Measurements from ENCODE around the gene ZNF319. TPM values are rescaled to one million over a fixed set of nuclear protein-coding genes. Genes with fewer than 3 reads are reported as not detected.

ZNF319 gene
- polyA plus RNA-seq, 1 donor (not counting 4 experiments of a cell fraction or from before 2014, with no cell fraction given), result 3.3 TPM

DNA sequence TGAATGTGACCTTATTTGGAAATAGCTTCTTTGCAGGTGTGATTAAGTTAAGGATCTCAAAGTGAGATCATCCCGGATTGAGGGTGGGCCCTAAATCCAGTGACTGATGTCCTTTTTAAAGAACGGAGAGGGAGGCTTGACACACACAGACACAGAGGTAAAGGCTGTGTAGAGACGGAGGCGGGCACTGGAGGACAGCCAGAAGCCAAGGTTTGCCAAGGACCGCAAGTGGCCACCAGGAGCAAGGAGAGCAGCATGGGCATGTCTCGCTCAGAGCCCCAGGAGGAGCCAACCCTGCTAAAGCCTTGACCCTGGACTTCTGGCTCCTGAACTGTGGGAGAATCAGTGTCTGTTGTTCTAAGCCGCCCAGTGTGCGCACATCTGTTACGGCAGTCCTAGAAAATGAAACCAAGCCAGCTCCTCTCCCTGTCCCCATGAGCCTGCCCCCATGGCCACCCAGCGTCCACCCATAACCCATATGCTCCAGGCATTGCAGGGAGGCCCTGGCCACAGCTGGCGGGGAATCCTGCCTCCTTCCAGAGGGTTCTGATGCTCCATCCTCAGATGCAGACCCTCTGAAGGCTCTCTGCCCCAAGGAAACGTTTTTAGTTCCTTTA is 44.8 kb downstream of the ZNF319 start:
- Histone ChIP-seq H3K27me3 (ENCODE audit: control insufficient read depth, extremely low read depth, insufficient read depth, low read length) (peaks cover 7% of the 10 kb centered on the region), H3K27ac (ENCODE audit: control insufficient read depth, insufficient read depth, low read length) (no peak overlapping the region), H3K36me3 (ENCODE audit: control insufficient read depth in 2 of 2, extremely low read depth in 1 of 2, insufficient read depth in 2 of 2, low read length in 2 of 2) (no peaks in the 10 kb centered on the region), H3K4me2 (ENCODE audit: control insufficient read depth, extremely low read depth, insufficient read depth, low read depth, low read length) (no peak overlapping the region), H3K9me1 (ENCODE audit: control insufficient read depth, extremely low read depth, insufficient read depth, low read length) (no peaks in the 10 kb centered on the region), H3K79me2 (ENCODE audit: control insufficient read depth, insufficient read depth, low read length) (no peaks in the 10 kb centered on the region), H3K4me3 (ENCODE audit: control insufficient read depth in 2 of 3, extremely low read depth in 1 of 3, insufficient read depth in 2 of 3, low read depth in 1 of 3, low read length in 3 of 3) (no peak overlapping the region), H2AFZ (ENCODE audit: control insufficient read depth, low read length) (no peak overlapping the region), H4K20me1 (ENCODE audit: control insufficient read depth, extremely low read depth, insufficient read depth, low read length) (no peaks in the 10 kb centered on the region), H3K4me1 (ENCODE audit: control insufficient read depth, extremely low read depth, insufficient read depth, low read length) (no peaks in the 10 kb centered on the region), H3K9ac (ENCODE audit: control insufficient read depth, extremely low read depth, insufficient read depth, low read length) (no peak overlapping the region), H3K9me3 (ENCODE audit: control insufficient read depth, low read depth, low read length) (no peaks in the 10 kb centered on the region)
- dilution Hi-C loops (cut with MboI; ENCODE audit: extremely low pct_ligation_motif_present, low sequenced_read_pairs), result no loop called here
- TF ChIP-seq EZH2 (IDR thresholded peaks at IDR 0.05; ENCODE audit: low read length), result no peak
- TF ChIP-seq, protein P1, sequence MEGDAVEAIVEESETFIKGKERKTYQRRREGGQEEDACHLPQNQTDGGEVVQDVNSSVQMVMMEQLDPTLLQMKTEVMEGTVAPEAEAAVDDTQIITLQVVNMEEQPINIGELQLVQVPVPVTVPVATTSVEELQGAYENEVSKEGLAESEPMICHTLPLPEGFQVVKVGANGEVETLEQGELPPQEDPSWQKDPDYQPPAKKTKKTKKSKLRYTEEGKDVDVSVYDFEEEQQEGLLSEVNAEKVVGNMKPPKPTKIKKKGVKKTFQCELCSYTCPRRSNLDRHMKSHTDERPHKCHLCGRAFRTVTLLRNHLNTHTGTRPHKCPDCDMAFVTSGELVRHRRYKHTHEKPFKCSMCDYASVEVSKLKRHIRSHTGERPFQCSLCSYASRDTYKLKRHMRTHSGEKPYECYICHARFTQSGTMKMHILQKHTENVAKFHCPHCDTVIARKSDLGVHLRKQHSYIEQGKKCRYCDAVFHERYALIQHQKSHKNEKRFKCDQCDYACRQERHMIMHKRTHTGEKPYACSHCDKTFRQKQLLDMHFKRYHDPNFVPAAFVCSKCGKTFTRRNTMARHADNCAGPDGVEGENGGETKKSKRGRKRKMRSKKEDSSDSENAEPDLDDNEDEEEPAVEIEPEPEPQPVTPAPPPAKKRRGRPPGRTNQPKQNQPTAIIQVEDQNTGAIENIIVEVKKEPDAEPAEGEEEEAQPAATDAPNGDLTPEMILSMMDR (optimal IDR thresholded peaks at IDR 0.05 in 1 of 3, IDR thresholded peaks at IDR 0.05 in 1 of 3, conservative IDR thresholded peaks at IDR 0.05 in 1 of 3; ENCODE audit: extremely low read depth in 1 of 3, insufficient read depth in 2 of 3, low read length in 3 of 3), result peak in 1 of 3 experiments; percentile 10
- no peak for FAIRE-seq
- DNase-seq (ENCODE audit: low read depth, low spot score), result no peak

DNA sequence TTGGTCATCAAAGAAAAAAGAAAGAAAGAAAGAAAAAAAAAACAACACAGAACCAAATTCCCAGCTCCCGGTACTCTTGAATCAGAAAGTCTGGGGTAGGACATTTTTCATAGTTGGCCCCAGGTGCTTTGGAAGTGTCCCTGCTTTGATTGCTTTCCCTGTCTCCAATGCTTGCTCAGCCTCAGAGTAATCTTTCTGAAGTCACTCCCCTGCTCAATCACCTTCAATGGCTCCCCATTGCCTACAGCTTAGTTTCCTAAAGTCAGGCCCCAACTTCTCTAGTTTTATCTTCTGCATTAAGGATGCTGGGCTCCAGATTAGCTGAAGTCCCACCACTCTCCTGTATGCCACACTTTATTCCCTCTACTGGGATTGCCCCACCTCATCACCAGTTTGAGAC is 46.6 kb downstream of the ZNF319 start:
- Histone ChIP-seq H3K9me1 (ENCODE audit: control insufficient read depth, extremely low read depth, insufficient read depth, low read length) (no peaks in the 10 kb centered on the region), H3K79me2 (ENCODE audit: control insufficient read depth, insufficient read depth, low read length) (no peaks in the 10 kb centered on the region), H2AFZ (ENCODE audit: control insufficient read depth, low read length) (no peak overlapping the region), H3K9me3 (ENCODE audit: control insufficient read depth, low read depth, low read length) (no peaks in the 10 kb centered on the region), H4K20me1 (ENCODE audit: control insufficient read depth, extremely low read depth, insufficient read depth, low read length) (no peaks in the 10 kb centered on the region), H3K4me1 (ENCODE audit: control insufficient read depth, extremely low read depth, insufficient read depth, low read length) (no peaks in the 10 kb centered on the region), H3K36me3 (ENCODE audit: control insufficient read depth in 2 of 2, extremely low read depth in 1 of 2, insufficient read depth in 2 of 2, low read length in 2 of 2) (no peaks in the 10 kb centered on the region), H3K27ac (ENCODE audit: control insufficient read depth, insufficient read depth, low read length) (no peak overlapping the region), H3K9ac (ENCODE audit: control insufficient read depth, extremely low read depth, insufficient read depth, low read length) (no peak overlapping the region), H3K27me3 (ENCODE audit: control insufficient read depth, extremely low read depth, insufficient read depth, low read length) (peaks cover 7% of the 10 kb centered on the region), H3K4me2 (ENCODE audit: control insufficient read depth, extremely low read depth, insufficient read depth, low read depth, low read length) (no peak overlapping the region), H3K4me3 (ENCODE audit: control insufficient read depth in 2 of 3, extremely low read depth in 1 of 3, insufficient read depth in 2 of 3, low read depth in 1 of 3, low read length in 3 of 3) (no peak overlapping the region)
- no peak for DNase-seq (ENCODE audit: low read depth, low spot score)
- FAIRE-seq, result no peak
- dilution Hi-C loops (cut with MboI; ENCODE audit: extremely low pct_ligation_motif_present, low sequenced_read_pairs), result no loop called here
- no peak for TF ChIP-seq EZH2 (IDR thresholded peaks at IDR 0.05; ENCODE audit: low read length)
- TF ChIP-seq, protein P1 (optimal IDR thresholded peaks at IDR 0.05 in 1 of 3, IDR thresholded peaks at IDR 0.05 in 1 of 3, conservative IDR thresholded peaks at IDR 0.05 in 1 of 3; ENCODE audit: extremely low read depth in 1 of 3, insufficient read depth in 2 of 3, low read length in 3 of 3), result no peak

Measured in keratinocyte (primary cell).